ENCODE measurements around the gene XPO1. TPM values are rescaled to one million over a fixed set of nuclear protein-coding genes. Genes with fewer than 3 reads are reported as not detected.
"Not testable (repeated sequence)": the region's sequence is repeated elsewhere in the genome, so short reads cannot be mapped to it uniquely, and the experiment has no call there.

The XPO1 gene
- total RNA-seq, 1 donor from 2014 or later = 103 TPM

DNA sequence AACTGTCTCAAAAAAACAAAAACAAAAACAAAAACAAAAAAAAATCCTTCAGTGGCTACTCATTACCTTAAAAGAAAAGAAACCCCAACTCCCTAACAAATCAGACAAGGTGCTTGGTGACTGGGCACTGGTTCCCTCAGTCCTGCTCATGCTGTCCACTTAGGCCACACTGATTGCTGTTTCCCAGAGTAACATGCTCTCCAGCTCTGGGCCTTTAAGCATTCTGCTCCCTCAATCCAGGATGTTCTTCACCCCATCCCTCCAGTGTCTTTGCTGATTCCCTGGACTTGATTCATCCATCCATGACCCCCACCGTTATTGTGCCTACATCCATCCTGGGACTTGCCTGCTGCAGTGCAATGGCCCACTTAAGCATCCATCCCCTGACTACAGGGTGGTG, 16.4 kb upstream of the XPO1 start:
- DNase-seq = no peak
- no peaks in the 10 kb centered on the region for H3K9me3 Mint-ChIP-seq (ENCODE audit: unreplicated experiment)
- no peak overlapping the region for H3K27ac Mint-ChIP-seq (ENCODE audit: unreplicated experiment)
- TF ChIP-seq, protein P1, sequence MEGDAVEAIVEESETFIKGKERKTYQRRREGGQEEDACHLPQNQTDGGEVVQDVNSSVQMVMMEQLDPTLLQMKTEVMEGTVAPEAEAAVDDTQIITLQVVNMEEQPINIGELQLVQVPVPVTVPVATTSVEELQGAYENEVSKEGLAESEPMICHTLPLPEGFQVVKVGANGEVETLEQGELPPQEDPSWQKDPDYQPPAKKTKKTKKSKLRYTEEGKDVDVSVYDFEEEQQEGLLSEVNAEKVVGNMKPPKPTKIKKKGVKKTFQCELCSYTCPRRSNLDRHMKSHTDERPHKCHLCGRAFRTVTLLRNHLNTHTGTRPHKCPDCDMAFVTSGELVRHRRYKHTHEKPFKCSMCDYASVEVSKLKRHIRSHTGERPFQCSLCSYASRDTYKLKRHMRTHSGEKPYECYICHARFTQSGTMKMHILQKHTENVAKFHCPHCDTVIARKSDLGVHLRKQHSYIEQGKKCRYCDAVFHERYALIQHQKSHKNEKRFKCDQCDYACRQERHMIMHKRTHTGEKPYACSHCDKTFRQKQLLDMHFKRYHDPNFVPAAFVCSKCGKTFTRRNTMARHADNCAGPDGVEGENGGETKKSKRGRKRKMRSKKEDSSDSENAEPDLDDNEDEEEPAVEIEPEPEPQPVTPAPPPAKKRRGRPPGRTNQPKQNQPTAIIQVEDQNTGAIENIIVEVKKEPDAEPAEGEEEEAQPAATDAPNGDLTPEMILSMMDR (IDR thresholded peaks at IDR 0.05; ENCODE audit: partially characterized antibody, unreplicated experiment) = no peak
- no peak overlapping the region for H3K4me3 Mint-ChIP-seq (ENCODE audit: unreplicated experiment)
- no peaks in the 10 kb centered on the region for H3K36me3 Mint-ChIP-seq (ENCODE audit: unreplicated experiment)
- no peaks in the 10 kb centered on the region for H3K4me1 Mint-ChIP-seq (ENCODE audit: low read depth, unreplicated experiment)
- no peaks in the 10 kb centered on the region for H3K27me3 Mint-ChIP-seq (ENCODE audit: unreplicated experiment)

- Mint-ChIP-seq H3K4me3 (ENCODE audit: unreplicated experiment) (no peak overlapping the region), H3K36me3 (ENCODE audit: unreplicated experiment) (no peaks in the 10 kb centered on the region), H3K27ac (ENCODE audit: unreplicated experiment) (no peak overlapping the region), H3K4me1 (ENCODE audit: low read depth, unreplicated experiment) (no peaks in the 10 kb centered on the region), H3K9me3 (ENCODE audit: unreplicated experiment) (no peaks in the 10 kb centered on the region), H3K27me3 (ENCODE audit: unreplicated experiment) (no peaks in the 10 kb centered on the region)
- TF ChIP-seq, protein P1 (IDR thresholded peaks at IDR 0.05; ENCODE audit: partially characterized antibody, unreplicated experiment) = no peak
- no peak for DNase-seq
Measured at GRCh38 chr2:61550375-61551209, 12.4 kb upstream of the XPO1 start.

GRCh38 chr2:61549546-61549945, 11.4 kb upstream of the XPO1 start:
- TF ChIP-seq, protein P1 (IDR thresholded peaks at IDR 0.05; ENCODE audit: partially characterized antibody, unreplicated experiment) = no peak
- no peaks in the 10 kb centered on the region for H3K9me3 Mint-ChIP-seq (ENCODE audit: unreplicated experiment)
- H3K27me3 Mint-ChIP-seq (ENCODE audit: unreplicated experiment) = no peaks in the 10 kb centered on the region
- no peak overlapping the region for H3K27ac Mint-ChIP-seq (ENCODE audit: unreplicated experiment)
- no peaks in the 10 kb centered on the region for H3K4me1 Mint-ChIP-seq (ENCODE audit: low read depth, unreplicated experiment)
- no peak overlapping the region for H3K4me3 Mint-ChIP-seq (ENCODE audit: unreplicated experiment)
- no peak for DNase-seq
- H3K36me3 Mint-ChIP-seq (ENCODE audit: unreplicated experiment) = no peaks in the 10 kb centered on the region

- H3K9me3 Mint-ChIP-seq (ENCODE audit: unreplicated experiment) = peaks cover 7% of the 10 kb centered on the region
- no peak overlapping the region for H3K27ac Mint-ChIP-seq (ENCODE audit: unreplicated experiment)
- peaks cover 6% of the 10 kb centered on the region for H3K27me3 Mint-ChIP-seq (ENCODE audit: unreplicated experiment)
- DNase-seq = no peak
- no peaks in the 10 kb centered on the region for H3K36me3 Mint-ChIP-seq (ENCODE audit: unreplicated experiment)
- H3K4me3 Mint-ChIP-seq (ENCODE audit: unreplicated experiment) = no peak overlapping the region
- TF ChIP-seq, protein P1 (IDR thresholded peaks at IDR 0.05; ENCODE audit: partially characterized antibody, unreplicated experiment) = no peak
- H3K4me1 Mint-ChIP-seq (ENCODE audit: low read depth, unreplicated experiment) = peaks cover 4% of the 10 kb centered on the region
Measured at GRCh38 chr2:61543062-61543461, 4.9 kb upstream of the XPO1 start.

GRCh38 chr2:61540167-61540566, 2.0 kb upstream of the XPO1 start:
- not testable (repeated sequence) for H3K4me3 Mint-ChIP-seq (ENCODE audit: unreplicated experiment); DNase-seq; H3K36me3 Mint-ChIP-seq (ENCODE audit: unreplicated experiment); H3K27ac Mint-ChIP-seq (ENCODE audit: unreplicated experiment)
- peaks cover 16% of the 10 kb centered on the region for H3K9me3 Mint-ChIP-seq (ENCODE audit: unreplicated experiment)
- peaks cover 12% of the 10 kb centered on the region for H3K27me3 Mint-ChIP-seq (ENCODE audit: unreplicated experiment)
- H3K4me1 Mint-ChIP-seq (ENCODE audit: low read depth, unreplicated experiment) = peaks cover 12% of the 10 kb centered on the region

All from glutamatergic neuron (in vitro differentiated cells).